Choroid plexus epithelial cell (primary cell): ENCODE measurements around the gene PFN4.

ENCODE experiments used
- DNase-seq: peaks from one replicate; pipeline ENCODE4 v3.0.0-alpha.2; 2010; ENCODE audit warnings: low read depth
- H3K4me3 ChIP-seq: 2 replicates; pipeline ENCODE4 v1.5.1; 2011; ENCODE audit warnings: low read depth, mild to moderate bottlenecking, control low read depth, low read length, moderate library complexity
- TF ChIP-seq, protein P1 (sequence below): conservative IDR thresholded peaks from 2 replicates; pipeline ENCODE4 v1.5.1; 2011; ENCODE audit warnings: low read depth, mild to moderate bottlenecking, control low read depth, inconsistent platforms, low read length, moderate library complexity

Gene PFN4, protein sequence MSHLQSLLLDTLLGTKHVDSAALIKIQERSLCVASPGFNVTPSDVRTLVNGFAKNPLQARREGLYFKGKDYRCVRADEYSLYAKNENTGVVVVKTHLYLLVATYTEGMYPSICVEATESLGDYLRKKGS

DNA sequence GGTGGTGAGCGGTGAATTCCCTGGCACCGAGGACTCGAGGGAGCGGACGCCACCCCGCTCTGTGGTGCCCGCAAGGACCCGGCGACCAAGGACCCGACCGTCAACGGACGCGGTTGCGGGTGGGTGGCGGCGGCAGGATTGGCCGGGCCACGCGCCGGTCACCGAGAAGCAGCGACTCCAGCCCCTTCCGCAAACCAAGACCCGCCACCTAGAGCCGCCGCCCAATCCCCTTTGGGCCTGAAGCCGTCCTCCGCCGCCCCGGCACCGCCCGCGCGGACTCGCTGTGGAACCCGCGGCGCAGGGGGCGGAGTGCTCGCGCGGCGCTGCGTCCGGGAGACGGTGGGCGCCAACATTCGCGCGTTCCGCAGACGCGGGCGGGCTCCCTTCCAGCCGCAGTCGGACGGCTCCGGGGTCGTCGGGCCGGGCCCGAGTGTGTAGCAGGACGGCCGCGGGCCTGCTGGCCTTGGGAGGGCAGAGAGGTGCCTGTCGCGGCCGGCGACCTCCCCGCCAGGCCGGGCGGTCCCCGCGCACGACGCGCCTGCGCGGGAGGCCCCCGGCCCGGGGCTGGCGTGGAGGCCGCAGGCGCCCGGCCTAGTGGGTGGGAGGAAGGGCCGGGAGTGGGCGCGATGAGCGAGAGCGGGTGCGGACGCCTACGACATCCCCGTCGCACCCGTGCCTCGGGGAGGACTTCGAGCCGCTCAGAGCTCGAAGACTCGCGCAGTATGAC lies at the start of gene PFN4, which contains the start of gene FAM228B:
Gene PFN4 (minus strand): TSS at position 140 of the 727 bp plus-strand sequence. CDS start 799 bp downstream, outside the sequence.
Gene FAM228B (plus strand): TSS at position 275 of the 727 bp plus-strand sequence. CDS start 893 bp downstream, outside the sequence.
- TF ChIP-seq, protein P1, sequence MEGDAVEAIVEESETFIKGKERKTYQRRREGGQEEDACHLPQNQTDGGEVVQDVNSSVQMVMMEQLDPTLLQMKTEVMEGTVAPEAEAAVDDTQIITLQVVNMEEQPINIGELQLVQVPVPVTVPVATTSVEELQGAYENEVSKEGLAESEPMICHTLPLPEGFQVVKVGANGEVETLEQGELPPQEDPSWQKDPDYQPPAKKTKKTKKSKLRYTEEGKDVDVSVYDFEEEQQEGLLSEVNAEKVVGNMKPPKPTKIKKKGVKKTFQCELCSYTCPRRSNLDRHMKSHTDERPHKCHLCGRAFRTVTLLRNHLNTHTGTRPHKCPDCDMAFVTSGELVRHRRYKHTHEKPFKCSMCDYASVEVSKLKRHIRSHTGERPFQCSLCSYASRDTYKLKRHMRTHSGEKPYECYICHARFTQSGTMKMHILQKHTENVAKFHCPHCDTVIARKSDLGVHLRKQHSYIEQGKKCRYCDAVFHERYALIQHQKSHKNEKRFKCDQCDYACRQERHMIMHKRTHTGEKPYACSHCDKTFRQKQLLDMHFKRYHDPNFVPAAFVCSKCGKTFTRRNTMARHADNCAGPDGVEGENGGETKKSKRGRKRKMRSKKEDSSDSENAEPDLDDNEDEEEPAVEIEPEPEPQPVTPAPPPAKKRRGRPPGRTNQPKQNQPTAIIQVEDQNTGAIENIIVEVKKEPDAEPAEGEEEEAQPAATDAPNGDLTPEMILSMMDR, result no peak
- peak within 1 kb of the TSS; percentile 86 for H3K4me3 ChIP-seq
- peak; percentile 85 for DNase-seq

DNA sequence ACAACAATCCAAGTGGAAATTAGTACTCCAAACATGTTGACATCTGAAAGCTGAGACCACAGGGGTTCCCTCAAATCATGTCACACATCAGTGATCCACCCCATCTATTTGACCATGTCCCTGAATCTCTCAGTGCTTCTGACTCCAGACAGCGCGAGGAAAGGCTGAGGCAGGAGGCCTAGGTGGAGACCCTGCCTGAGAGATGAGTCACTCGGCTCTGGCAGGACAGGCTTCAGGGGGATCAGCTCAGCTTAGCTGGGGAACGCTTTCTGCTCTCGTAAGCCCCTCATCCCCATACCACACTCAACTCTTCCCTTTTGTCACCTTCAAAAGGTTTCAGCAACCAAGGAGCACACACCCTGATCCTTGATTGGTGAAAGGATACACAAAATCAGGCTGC lies 45.9 kb upstream of the PFN4 start:
- H3K4me3 ChIP-seq, result no peak overlapping the region
- no peak for DNase-seq
- TF ChIP-seq, protein P1, result no peak

DNA sequence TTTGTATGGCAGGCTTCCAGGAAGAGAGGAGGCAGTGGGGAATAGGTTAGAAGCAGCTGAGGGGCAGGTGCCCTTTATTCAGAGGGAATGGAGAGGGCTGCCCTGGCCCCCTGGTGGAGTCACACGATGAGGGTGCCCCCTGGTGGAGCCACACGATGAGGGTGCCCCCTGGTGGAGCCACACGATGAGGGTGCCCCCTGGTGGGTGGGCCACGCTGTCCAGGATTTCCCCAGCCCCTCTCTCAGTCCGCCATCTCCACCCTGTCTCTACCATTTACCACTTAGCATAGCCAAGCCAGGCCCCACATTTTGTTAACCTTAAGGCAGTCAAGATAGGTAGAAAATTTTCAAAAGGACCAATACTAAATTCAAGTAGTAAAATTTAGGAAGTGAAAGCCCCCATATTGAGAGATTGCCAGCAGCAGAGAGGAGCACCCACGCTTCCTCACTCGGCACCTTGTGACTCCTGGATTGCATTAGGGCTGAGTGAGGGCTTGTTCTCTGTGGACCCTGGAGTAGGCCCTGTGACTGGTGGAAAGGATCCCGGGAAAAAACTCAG lies 41.4 kb upstream of the PFN4 start:
- no peak overlapping the region for H3K4me3 ChIP-seq
- TF ChIP-seq, protein P1, result peak; percentile 65
- peak; percentile 11 for DNase-seq

DNA sequence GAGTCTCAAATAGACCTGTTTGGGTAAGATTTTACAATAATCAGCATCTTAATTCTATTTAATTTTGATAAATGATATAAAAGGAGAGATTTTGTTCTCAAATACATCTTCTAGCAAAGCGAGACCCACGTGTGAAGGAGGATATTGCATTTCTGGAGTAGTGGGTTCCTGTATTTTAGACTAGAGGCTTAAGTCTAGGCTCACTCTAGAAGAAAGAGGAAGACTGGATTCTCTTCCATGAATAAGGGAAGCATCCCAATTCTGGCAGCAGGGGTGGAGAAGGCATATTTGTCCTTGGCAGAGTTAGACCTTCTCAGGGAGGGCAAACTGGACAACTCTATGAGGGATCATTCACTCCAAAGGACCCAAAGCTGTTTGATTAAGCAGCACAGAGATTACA lies 40.5 kb upstream of the PFN4 start:
- H3K4me3 ChIP-seq, result no peak overlapping the region
- TF ChIP-seq, protein P1, result no peak
- DNase-seq, result no peak

DNA sequence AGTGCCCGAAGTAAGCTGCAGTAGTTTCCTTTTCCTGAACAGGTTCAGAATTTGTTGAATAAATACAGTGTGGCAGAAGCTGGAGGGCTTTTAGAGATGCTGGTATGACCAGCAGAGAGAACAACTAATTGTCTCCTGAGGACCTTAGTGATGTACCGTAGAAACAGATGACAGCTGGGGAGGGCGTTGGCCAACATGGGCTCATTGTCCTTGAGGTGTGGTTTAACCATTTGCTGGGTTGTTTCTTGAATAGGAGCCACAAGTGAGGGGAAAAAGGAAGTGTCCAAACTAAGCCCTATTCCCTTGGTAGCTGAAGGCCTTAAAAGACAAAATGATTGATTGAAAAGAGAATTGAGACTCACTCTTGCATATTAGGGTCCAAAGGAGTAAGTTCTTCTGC lies 40.1 kb upstream of the PFN4 start:
- no peak overlapping the region for H3K4me3 ChIP-seq
- DNase-seq, result no peak
- TF ChIP-seq, protein P1, result no peak

DNA sequence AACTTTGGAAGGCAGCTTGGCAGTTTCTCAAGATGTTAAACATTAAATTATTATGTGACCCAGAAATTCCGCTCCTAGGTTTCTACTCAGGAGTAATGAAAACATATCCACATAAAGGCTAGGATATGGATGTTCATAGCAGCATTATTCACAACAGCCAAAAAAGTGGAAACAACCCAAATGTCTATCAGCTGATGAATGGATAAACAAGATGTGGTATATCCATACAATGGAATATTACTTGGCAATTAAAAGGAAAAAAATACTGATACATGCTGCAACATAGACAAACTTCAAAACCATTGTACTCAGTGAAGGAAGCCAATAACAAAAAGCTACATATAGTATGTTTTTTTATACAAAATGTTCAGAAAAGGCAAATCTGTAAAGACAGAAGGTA lies 39.4 kb upstream of the PFN4 start:
- TF ChIP-seq, protein P1, result no peak

DNA sequence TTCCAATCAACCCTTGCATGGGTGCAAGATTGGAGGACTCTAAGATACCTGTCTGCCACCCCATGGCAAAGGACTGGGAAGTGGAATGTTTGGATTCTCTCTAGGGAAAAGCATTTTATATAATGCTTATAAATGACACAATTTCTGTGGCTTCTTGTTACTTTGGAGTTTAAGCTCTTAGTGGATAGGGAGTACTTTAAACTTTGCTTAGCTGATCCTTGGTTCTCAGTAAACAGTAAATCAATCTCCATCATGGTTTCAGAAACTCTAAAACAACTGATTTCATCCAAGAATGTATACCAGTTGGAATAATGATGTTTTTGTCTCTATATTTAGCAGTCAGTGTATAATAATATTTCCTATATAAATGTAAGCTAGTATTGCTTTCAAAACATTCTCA lies 37.6 kb upstream of the PFN4 start:
- TF ChIP-seq, protein P1, result no peak
- DNase-seq, result no peak

More for the DNA sequence above, 39.4 kb upstream of the PFN4 start:
- no peak for DNase-seq
- H3K4me3 ChIP-seq, result no peak overlapping the region

More for the DNA sequence above, 37.6 kb upstream of the PFN4 start:
- no peak overlapping the region for H3K4me3 ChIP-seq
